ENCODE results near the gene GALNT11. TPM values are rescaled to one million over a fixed set of nuclear protein-coding genes. Genes with fewer than 3 reads are reported as not detected.

The GALNT11 gene
- polyA plus RNA-seq, 3 donors: 103 to 145 (median 125) TPM

Other genes with a start within 250 kb of the GALNT11 start
- 10 to 100 TPM; 25.8 to 59.8 (median 37.8) TPM for gene PRKAG2, start 148.6 kb upstream of the GALNT11 start, polyA plus RNA-seq (ENCODE audit: insufficient read length in 3 of 3)
- gene GALNTL5, start 69.2 kb upstream of the GALNT11 start, polyA plus RNA-seq (ENCODE audit: insufficient read length in 3 of 3): not detected